GM08714 (cell line): ENCODE measurements around the gene MOB3B.

ENCODE experiments used
- H3K4me3 ChIP-seq: fragments of 200-500 bp; sonication (Bioruptor generic); 2 replicates; pipeline ENCODE4 v1.5.1; 2014; ENCODE audit warnings: mild to moderate bottlenecking, low read length, inconsistent platforms
- ZNF274 ChIP-seq: IDR thresholded peaks from 2 replicates; pipeline ENCODE4 v1.6.1; 2012; ENCODE audit warnings: mild to moderate bottlenecking, low read depth, low read length

The MOB3B gene

DNA sequence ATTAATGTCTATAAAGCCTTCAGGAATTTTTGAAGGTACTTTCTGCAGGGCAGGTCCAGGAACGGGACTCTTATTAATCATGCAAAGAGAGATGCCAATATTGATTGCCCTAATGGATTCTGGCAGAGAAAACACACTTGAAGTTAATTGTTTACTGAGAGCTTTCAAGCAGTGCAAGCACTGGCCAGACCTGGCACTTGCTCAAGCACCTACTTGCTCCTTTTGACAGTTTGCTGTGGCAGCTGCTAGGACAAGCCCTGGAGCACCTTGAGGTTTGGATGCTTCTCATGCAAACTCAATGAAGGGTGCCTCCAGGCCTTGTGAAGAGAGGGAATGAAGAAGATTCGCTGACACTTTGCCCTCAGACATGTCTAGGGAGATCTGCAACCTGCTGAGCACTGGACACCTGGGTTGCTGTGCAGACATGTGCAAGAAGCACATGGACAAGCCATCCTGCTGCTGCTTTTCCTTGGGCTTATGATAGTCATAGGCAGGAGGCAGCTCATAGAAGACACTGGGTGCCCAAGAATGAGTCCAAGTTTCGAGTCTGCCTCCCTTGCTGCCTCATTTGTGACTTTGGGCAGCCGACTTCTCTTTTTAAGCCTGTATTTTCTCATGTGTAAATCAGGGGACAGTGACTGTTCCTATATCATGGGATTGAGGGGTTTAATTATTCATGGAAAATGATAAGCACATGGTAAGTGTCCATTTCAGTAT is 143.8 kb downstream of the MOB3B start:
- TF ChIP-seq ZNF274 = no peak
- H3K4me3 ChIP-seq = no peak overlapping the region

DNA sequence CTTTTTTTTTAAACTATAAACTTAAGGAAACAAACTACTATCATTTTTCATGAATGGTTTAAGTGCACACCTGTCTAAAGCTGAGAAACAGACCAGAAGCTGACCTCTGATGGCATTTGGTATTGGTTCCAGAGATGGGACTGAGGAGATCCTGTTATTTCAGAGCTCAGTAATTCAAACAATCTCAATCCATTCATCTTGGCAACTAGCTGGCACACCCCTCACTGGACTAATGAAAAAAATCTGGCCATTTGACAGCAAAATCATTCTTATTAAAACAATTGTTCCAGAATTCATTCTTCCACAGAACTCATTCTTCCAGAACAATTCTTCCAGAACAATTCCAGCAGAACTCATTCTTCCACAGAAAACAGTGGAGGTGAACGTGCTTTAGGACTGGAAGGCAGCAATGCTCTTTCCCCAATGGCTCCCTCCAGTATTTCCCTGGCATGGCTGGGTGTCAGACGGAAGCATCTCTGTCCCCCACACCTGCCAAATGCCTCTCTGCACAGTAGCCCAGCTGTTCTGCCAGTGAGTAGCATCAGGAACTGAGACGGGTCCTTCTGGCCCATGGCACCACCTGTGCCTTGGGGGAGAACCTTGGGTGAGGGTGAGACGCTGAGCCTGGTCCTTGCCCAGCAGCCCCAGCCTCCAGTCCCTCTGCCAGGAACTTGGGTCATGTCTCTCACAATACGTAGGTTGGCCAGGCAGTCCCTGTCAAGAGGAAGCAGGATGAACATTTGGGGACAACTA is 145.2 kb downstream of the MOB3B start:
- no peak for TF ChIP-seq ZNF274
- no peak overlapping the region for H3K4me3 ChIP-seq

DNA sequence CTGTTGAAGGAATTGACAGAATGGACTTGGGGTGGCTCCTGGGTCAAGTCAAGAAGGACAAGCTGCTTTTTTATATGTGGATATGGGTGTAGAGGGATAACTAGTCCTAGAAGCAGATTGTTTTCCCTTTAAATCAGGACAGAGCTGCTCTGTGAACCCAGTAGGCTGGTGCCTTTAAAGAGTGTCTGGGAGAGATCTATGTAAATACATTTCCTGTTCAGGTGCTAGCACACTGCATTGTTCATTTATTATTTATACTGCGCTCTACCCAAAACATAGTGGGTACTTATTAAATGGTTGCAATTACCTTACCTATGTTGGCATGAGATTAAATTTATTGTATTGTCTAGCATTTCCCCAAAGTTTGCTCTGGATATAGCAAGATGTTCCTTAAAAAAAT is 146.1 kb downstream of the MOB3B start:
- no peak overlapping the region for H3K4me3 ChIP-seq

DNA sequence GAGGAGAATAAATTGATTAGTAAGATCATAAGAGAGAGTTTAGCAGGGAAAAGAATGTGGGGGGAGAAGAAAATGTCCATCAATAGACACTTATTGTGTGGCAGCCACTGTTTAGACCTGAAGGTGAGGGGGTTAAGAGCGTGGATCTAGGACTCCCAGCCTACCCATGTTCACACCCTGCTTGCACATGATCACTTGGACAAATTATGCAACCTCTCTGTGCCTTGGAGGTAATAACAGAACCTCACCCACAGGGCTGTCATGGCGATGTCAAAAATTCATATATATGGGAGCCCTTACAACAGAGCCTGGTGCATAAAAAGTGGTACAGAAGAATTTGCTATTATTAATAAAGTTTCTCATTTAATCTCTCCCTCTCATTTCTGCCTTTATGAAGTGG is 146.6 kb downstream of the MOB3B start:
- no peak for TF ChIP-seq ZNF274
- H3K4me3 ChIP-seq = no peak overlapping the region

More for the DNA sequence above, 146.1 kb downstream of the MOB3B start:
- no peak for TF ChIP-seq ZNF274

DNA sequence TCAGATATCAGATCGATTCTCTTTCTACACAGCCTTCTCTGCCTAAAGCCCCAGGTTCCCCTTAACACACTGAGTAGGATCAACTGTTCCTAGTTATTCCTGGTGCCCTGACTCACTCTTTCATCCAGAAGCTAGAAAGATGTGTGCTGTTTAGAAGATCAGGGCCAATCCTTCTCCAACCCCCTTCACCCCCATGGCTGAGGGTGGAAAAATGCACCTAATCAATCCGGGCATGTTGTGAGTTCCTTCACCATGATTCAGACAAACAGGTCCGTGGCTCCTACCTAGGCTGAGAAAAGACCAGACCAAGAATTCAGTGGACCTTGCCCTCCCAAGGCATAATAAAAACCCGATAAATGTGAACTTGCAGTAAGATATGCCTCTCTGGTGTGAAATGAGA is 147.3 kb downstream of the MOB3B start:
- no peak for TF ChIP-seq ZNF274
- H3K4me3 ChIP-seq = no peak overlapping the region

DNA sequence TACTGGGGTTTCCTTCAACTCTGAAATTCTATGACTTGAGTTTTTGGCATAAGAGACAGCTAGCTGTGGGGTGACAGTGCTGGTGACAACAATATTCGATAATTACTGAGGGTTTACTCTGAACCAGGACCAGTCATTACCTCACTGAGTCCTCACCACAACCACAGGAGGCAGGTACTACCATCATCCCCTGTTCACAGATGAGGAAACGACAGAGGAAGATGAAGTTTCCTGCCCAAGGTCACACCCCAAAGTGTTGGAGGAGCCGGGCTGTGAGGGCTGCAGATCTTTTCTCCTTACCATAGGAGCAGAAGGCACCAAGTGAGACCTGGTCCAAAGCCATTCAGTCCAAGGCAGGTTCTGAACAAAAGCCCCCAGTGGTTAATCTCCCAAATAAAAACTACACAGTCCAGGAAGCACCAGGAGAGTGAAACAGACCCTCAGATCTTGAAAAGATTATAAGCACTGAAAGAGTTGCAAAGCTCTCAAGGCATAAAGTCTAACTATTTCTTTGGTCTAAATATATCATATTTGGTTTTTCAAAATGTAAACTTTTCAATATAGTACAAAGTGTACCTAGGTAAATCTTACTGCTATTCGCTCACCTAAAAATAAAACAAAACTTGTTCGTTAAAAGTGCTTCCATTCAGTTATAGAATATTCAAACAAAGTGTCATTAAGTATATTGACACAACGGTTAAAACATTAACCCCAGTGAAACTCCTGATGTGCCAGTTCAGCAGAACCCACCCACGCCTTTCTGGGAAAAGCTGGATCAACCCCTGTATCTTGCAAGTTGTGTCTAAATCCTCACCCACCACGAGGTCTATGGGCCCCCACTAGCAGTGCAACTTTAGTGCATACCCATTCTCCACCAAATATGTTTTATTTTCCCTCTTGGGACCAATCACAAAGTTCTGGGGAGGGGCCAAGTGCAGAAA is 150.0 kb downstream of the MOB3B start:
- no peak overlapping the region for H3K4me3 ChIP-seq
- no peak for TF ChIP-seq ZNF274

DNA sequence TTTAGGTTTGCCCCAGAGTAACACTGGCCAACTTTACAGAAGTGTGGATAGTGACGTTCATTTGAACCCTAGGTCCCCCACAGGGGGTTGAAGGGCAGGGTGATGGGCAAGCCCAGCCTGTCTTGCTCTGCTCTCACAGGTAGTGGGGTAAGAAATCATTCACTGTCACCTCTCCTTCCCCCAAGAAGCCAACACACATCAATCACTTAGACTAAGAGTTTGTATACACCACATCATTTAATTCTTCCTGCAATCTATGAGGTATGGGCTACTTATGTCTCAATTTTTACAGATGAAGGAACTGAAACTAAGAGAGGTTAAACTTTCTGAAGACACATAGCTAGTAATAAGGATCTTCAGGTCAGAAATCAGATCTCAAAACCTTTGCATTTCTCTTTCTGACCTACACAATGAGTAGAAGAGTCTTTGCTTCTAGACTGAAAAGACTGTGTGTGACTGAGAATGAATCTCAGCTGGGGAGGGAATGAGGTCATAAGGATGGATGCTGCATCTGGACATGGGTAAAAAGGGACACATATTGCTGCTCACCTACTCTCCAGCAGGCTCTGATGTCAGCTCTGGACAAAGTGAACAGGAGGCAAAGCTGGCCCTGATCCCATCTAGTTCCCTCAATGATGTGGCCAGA is 151.7 kb downstream of the MOB3B start:
- no peak for TF ChIP-seq ZNF274
- peak overlapping the region; percentile 44; the same call in 1 of the 2 replicates for H3K4me3 ChIP-seq

DNA sequence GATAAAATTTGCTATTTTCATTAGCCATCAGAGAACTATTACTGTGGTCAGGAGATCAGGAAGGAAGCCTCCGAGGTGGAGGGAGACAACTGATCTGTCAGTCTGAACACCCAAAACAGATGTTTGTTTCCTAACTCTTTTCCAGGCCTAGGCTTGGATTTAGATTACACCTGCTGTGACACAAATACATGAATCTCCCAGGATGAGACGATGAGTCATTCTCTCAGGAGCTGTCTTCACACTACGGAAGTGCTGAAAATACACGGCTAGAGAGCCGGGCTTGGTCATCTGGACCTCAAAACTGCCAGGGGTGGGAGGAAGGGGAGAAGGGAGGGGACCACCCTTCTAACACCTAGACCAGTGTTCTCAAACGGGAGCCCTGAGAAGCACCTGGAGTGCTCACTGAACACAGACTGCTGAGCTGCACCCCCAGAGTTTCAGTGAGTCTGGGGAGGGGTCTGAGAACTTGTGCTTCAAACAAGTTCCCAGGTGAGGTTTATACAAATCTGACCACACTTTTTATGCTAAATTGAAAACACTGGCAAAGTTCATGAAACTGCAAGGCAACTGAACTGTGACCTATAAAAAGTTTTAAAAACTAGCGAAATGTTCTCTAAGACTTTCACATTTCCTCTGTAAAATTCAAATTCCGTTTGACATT is 152.3 kb downstream of the MOB3B start:
- H3K4me3 ChIP-seq = peak overlapping the region; percentile 44; the same call in 1 of the 2 replicates
- TF ChIP-seq ZNF274 = no peak

DNA sequence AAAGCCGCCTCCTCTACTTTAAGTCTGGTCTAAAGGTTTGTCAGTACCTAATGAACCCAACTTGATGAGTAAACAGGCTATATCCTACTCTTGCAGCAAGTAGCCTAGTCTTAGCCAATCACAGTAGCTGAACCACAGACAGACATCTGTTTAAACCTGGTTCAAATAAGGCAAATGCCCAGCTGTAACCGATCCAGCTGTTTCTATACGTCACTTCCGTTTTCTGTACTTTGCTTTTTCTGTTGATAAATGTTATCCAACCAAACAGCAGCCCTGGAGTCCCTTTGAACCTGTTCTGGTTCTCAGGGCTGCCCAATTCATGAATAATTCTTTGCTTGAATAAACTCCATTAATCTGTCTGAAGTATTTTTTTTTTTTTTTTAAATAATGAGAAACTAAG is 155.8 kb downstream of the MOB3B start:
- TF ChIP-seq ZNF274 = no peak
- no peak overlapping the region for H3K4me3 ChIP-seq

DNA sequence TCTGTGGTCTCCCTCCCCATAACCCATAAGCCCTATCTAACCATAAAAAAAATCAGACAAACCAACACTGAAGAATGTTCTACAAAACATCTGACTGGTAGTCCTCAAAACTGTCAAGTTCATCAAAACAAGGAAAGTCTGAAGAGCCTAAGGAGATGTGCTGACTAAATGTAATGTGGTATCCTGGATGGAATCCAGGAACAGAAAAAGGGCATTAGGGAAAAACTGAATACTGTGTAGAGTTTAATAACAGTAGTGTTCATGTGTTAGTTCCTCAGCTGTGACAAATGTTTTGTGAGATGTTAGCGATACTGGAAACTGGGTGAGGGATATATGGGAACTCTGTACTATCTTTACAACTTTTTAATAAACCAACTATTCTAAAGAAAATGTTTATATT is 157.0 kb downstream of the MOB3B start:
- TF ChIP-seq ZNF274 = no peak
- no peak overlapping the region for H3K4me3 ChIP-seq

DNA sequence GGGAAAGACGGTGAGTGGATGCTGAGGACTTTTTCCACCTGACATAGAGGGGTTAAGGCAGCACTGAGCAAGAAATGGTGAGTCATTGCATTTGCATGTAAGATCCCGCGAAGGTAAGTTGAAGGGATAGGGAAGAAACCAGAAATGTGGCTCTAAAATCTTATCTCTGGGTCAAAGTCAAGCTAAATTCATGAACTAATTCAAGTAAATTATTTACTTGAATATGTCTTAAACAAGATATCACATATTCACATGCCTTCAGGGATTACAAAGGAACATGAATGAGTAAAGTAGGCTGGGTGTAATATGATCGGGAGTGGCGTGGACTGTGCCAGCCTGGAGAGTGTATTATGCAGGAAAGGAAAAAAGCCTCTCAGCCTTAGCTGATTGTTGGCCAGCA is 158.2 kb downstream of the MOB3B start:
- H3K4me3 ChIP-seq = no peak overlapping the region
- no peak for TF ChIP-seq ZNF274

DNA sequence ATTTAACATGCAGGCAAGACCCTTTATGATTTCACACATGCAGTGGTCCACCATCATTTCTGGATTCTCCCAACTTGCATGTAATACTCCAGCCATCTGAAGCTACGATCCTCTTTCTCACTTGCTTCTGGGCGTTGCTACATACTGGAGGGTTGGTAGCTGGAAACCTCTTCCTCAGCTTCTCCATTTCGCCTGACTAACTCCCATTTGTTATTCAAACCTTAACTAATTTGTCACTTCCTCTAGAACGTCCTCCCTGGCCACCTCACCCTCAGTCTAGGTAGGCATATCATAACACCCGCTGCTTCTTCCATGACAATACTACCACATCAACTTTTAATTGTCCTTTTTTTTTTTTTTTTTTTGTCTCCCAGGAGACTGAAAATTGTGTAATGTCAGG is 160.0 kb downstream of the MOB3B start:
- TF ChIP-seq ZNF274 = no peak

DNA sequence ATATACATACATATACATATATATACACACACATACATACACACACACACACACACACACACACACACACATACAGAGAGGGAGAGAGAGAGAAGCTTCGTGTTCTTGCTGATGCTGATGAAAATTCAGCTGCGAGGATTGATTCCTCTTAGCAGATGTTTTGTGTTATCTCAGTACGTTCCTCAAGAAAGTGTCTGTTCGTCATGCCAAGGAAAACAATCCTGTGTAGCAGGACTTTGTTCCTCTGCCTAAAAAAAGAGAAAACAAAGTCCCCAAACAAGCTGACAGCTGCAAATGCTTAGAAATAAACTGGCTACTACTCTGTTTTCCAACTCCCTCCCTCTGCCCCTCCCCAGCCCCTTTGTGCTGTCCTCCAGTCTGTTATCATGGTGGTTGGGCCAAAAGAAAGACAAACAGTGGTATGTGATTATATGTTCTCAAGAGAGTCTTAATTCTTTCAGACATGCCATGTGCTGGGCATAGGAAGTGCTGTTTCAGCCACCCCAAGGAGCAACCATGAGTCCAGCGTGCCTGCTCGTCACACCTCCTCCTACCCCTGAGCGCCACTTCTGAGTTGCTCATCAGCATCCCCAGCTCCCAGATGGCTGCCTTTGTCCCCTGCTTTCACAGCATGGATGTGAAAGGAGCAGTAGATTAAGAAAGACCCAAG is 161.2 kb downstream of the MOB3B start:
- no peak for TF ChIP-seq ZNF274
- H3K4me3 ChIP-seq = no peak overlapping the region

More for the DNA sequence above, 160.0 kb downstream of the MOB3B start:
- no peak overlapping the region; the same call in 1 of the 2 replicates for H3K4me3 ChIP-seq
